GM12878 (cell line): Measurements from ENCODE around the gene MAPK8IP1. TPM values are rescaled to one million over a fixed set of nuclear protein-coding genes. Genes with fewer than 3 reads are reported as not detected.

Source experiments
- ATAC-seq: fragments of 200-7000 bp; cut with Tn5 transposase; 3 replicates; pipeline ENCODE4 v1.9.1; 2020; ENCODE audit warnings: mild to moderate bottlenecking, moderate library complexity
- BruUV-seq: library from RNA; stranded (reverse); fragments of 400-500 nt; replicated peaks from 2 replicates; lab custom pipeline; 2021; lab: Mats Ljungman, UMichigan
- CTCF ChIA-PET: fragments of 300-600 bp; sonication (Branson Sonifier 250); formaldehyde crosslinking; extraction: SDS; loops from one replicate; lab custom pipeline; 2021; ENCODE audit warnings: inconsistent platforms; lab: Yijun Ruan, JAX
- POLR2A ChIA-PET: fragments of 350-600 bp; formaldehyde crosslinking; extraction: SDS; loops from one replicate; lab custom pipeline; 2021; ENCODE audit warnings: inconsistent platforms; lab: Charles Lee
- RAD21 ChIA-PET: fragments of 300-600 bp; sonication (Branson Sonifier 250); formaldehyde crosslinking; loops from one replicate; lab custom pipeline; 2023; ENCODE audit warnings: antibody characterized with exemption; ENCODE audit not compliant: unreplicated experiment; lab: Charles Lee
- SMC1A ChIA-PET: fragments of 300-600 bp; sonication (Branson Sonifier 250); formaldehyde crosslinking; loops from one replicate; lab custom pipeline; 2023; ENCODE audit not compliant: unreplicated experiment, uncharacterized antibody; lab: Charles Lee
- DNase-seq: peaks from one replicate; pipeline ENCODE4 v3.0.0-alpha.2; 2011; ENCODE audit warnings: low read depth, low spot score
- FAIRE-seq: peaks from 3 replicates; lab custom pipeline; 2011; peaks lifted over from hg19 to GRCh38; lab: Jason Lieb, UNC
- H2AFZ ChIP-seq: 2 replicates; pipeline ENCODE4 v1.6.0; 2011; ENCODE audit warnings: low read depth, low read length, control low read depth; ENCODE audit not compliant: control insufficient read depth
- H3K27ac ChIP-seq: 2 replicates; pipeline ENCODE4 v1.5.1; 2011; ENCODE audit warnings: control low read depth; ENCODE audit not compliant: control insufficient read depth, insufficient read depth
- H3K27me3 ChIP-seq, 2 experiments: replicated peaks in 1 of 2; 2 replicates each; pipeline versions ENCODE4 v1.6.0 to v1.6.1; 2011; ENCODE audit warnings: low read length in 1 of 2; ENCODE audit not compliant: control insufficient read depth in 2 of 2, insufficient read depth in 2 of 2
- H3K36me3 ChIP-seq, 2 experiments: 2 replicates each; pipeline ENCODE4 v1.5.1; 2011; ENCODE audit warnings: low read length in 1 of 2; ENCODE audit not compliant: control insufficient read depth in 2 of 2, insufficient read depth in 2 of 2
- H3K4me1 ChIP-seq: 2 replicates; pipeline ENCODE4 v1.6.1; 2011; ENCODE audit warnings: mild to moderate bottlenecking, low read length, moderate library complexity, mixed read lengths; ENCODE audit not compliant: control insufficient read depth, insufficient read depth
- H3K4me2 ChIP-seq: 2 replicates; pipeline ENCODE4 v1.6.0; 2011; ENCODE audit warnings: control low read depth; ENCODE audit not compliant: control insufficient read depth, insufficient read depth
- H3K4me3 ChIP-seq: fragments of 200-600 bp; sonication (generic); 2 replicates; pipeline ENCODE4 v1.5.1; 2016
- H3K79me2 ChIP-seq: 2 replicates; pipeline ENCODE4 v1.6.0; 2011; ENCODE audit warnings: low read length; ENCODE audit not compliant: control insufficient read depth, insufficient read depth
- H3K9ac ChIP-seq: 2 replicates; pipeline ENCODE4 v1.8.0; 2011; ENCODE audit warnings: low read length, control low read depth, mixed read lengths; ENCODE audit not compliant: control insufficient read depth, insufficient read depth
- H3K9me3 ChIP-seq: replicated peaks from 3 replicates; pipeline ENCODE4 v1.5.1; 2011; ENCODE audit warnings: mild to moderate bottlenecking, low read length; ENCODE audit not compliant: control insufficient read depth, insufficient read depth
- H4K20me1 ChIP-seq: 2 replicates; pipeline ENCODE4 v1.6.0; 2011; ENCODE audit not compliant: control insufficient read depth, insufficient read depth
- CEBPB ChIP-seq, 2 experiments: fragments of 150-350 bp in 1 of 2; IDR thresholded peaks; 2 replicates each; pipeline ENCODE4 v1.6.1; 2012 to 2014; ENCODE audit warnings: low read depth in 2 of 2, low read length in 2 of 2, borderline replicate concordance in 1 of 2, inconsistent platforms in 1 of 2
- CREM ChIP-seq: IDR thresholded peaks from 2 replicates; pipeline ENCODE4 v1.6.1; 2014; ENCODE audit warnings: antibody characterized with exemption, low read depth
- EZH2 ChIP-seq: IDR thresholded peaks from 2 replicates; pipeline ENCODE4 v1.6.1; 2012; ENCODE audit warnings: low read depth, mild to moderate bottlenecking, control low read depth, inconsistent platforms, low read length, borderline replicate concordance; ENCODE audit not compliant: control insufficient read depth
- HCFC1 ChIP-seq: fragments of 150-350 bp; IDR thresholded peaks from 2 replicates; pipeline ENCODE4 v1.6.1; 2014; ENCODE audit warnings: low read length
- MTA2 ChIP-seq: fragments of 450-650 bp; IDR thresholded peaks from 2 replicates; pipeline ENCODE4 v1.6.1; 2016; ENCODE audit warnings: low read depth, mild to moderate bottlenecking, moderate library complexity
- RUNX3 ChIP-seq: IDR thresholded peaks from 2 replicates; pipeline ENCODE4 v1.6.1; 2012; ENCODE audit warnings: low read length, inconsistent platforms
- SP1 ChIP-seq: IDR thresholded peaks from one replicate; pipeline ENCODE4 v1.6.1; 2011; ENCODE audit warnings: low read depth, low read length
- STAT3 ChIP-seq: IDR thresholded peaks from 2 replicates; pipeline ENCODE4 v1.6.1; 2011; ENCODE audit warnings: low read depth, low read length, improper control_type of control experiment
- WRNIP1 ChIP-seq: IDR thresholded peaks from 2 replicates; pipeline ENCODE4 v1.6.1; 2011; ENCODE audit warnings: low read depth, low read length, improper control_type of control experiment, borderline replicate concordance
- YY1 ChIP-seq: IDR thresholded peaks from 2 replicates; pipeline ENCODE4 v1.6.1; 2011; ENCODE audit warnings: low read depth, mild to moderate bottlenecking, low read length
- WGBS: methylation state at CpG from one replicate; pipeline ENCODE4 v1.1.6; 2016; ENCODE audit warnings: low lambda C conversion rate; ENCODE audit not compliant: insufficient replicate concordance, insufficient coverage; ENCODE audit errors: missing lambda C conversion rate; 5-methylcytosine and 5-hydroxymethylcytosine counted together
- in situ Hi-C: fragments of 300-500 bp; cut with MboI; formaldehyde crosslinking; loops from 9 replicates; pipeline ENCODE4 v1.14.3; 2018; ENCODE audit warnings: mixed read lengths
- intact Hi-C: fragments of 100-400 bp; cut with micrococcal nuclease; formaldehyde crosslinking; loops from one replicate; pipeline ENCODE4 v1.14.2; 2022; ENCODE audit not compliant: unreplicated experiment
- polyA plus RNA-seq, 11 experiments: library from polyadenylated mRNA; depleted of rRNA in 4 of 11; unstranded in 6 of 11; stranded (reverse) in 5 of 11; fragments of >200 nt; fragmentation: Nextera tagmentation in 4 of 11; fragmentation: Illumina TruSeq in 1 of 11; extraction: Ambion mirVana in 4 of 11; extraction: Trizol in 1 of 11; gene quantifications; 1 replicate in 1 of 11; 2 replicates in 10 of 11; pipeline versions ENCODE4 v1.2.1 to v1.2.3, GENCODE V29; 2011 to 2016; ENCODE audit warnings: inconsistent platforms in 2 of 11, missing spikeins in 2 of 11, low read depth in 1 of 11
- total RNA-seq, 4 experiments: library from RNA; depleted of rRNA in 3 of 4; stranded (reverse); fragments of >200 nt in 3 of 4; fragmentation: Illumina TruSeq in 1 of 4; extraction: Trizol in 1 of 4; gene quantifications; 2 replicates each; pipeline versions ENCODE4 v1.2.1 to v1.2.3, GENCODE V29; 2013 to 2021
- TF ChIP-seq, protein P1 (sequence below): fragments of 450-650 bp; IDR thresholded peaks from 2 replicates; pipeline ENCODE4 v1.6.1; 2016; ENCODE audit warnings: mild to moderate bottlenecking
- TF ChIP-seq, protein P2 (sequence below): fragments of 150-350 bp; IDR thresholded peaks from 2 replicates; pipeline ENCODE4 v1.6.1; 2016; ENCODE audit warnings: low read depth, low read length
- TF ChIP-seq, protein P3 (sequence below): fragments of 450-650 bp; IDR thresholded peaks from 2 replicates; pipeline ENCODE4 v1.6.1; 2016; ENCODE audit warnings: mild to moderate bottlenecking
- TF ChIP-seq, protein P4 (sequence below): IDR thresholded peaks from 2 replicates; pipeline ENCODE4 v1.6.1; 2012; ENCODE audit warnings: low read depth, low read length, improper control_type of control experiment
- TF ChIP-seq, protein P5 (sequence below): IDR thresholded peaks from 2 replicates; pipeline ENCODE4 v1.6.1; 2012; ENCODE audit warnings: low read length, inconsistent platforms

Gene MAPK8IP1
- total and polyA plus RNA-seq, 10 of the 15 experiments (the other 5 are each of a cell fraction or from before 2014, with no cell fraction given), result 0.04 to 0.44 (median 0.11) TPM; not detected in 2

DNA sequence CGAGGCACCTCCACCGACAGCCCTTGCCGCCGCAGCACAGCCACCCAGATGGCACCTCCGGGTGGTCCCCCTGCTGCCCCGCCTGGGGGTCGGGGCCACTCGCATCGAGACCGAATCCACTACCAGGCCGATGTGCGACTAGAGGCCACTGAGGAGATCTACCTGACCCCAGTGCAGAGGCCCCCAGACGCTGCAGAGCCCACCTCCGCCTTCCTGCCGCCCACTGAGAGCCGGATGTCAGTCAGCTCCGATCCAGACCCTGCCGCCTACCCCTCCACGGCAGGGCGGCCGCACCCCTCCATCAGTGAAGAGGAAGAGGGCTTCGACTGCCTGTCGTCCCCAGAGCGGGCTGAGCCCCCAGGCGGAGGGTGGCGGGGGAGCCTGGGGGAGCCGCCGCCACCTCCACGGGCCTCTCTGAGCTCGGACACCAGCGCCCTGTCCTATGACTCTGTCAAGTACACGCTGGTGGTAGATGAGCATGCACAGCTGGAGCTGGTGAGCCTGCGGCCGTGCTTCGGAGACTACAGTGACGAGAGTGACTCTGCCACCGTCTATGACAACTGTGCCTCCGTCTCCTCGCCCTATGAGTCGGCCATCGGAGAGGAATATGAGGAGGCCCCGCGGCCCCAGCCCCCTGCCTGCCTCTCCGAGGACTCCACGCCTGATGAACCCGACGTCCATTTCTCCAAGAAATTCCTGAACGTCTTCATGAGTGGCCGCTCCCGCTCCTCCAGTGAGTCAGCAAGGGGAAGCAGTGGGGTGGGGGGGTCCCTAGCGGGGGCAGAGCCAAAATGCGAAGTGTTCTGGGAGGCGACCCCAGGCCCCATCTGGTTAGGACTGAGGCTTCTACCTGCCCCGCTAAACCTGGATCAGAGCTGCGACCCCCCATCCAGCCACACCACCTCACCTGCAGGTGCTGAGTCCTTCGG, 17.3 kb downstream of the MAPK8IP1 start:
- no peak overlapping the region for H3K4me3 ChIP-seq
- H3K27ac ChIP-seq, result no peak overlapping the region
- ATAC-seq, result no peak
- no peaks in the 10 kb centered on the region for H3K9me3 ChIP-seq
- intact Hi-C loops (no loop called here), in situ Hi-C loops (no loop called here)
- no peaks in the 10 kb centered on the region; the same call in 1 of the 2 replicates for H4K20me1 ChIP-seq
- H3K79me2 ChIP-seq, result no peaks in the 10 kb centered on the region
- WGBS, result 82% methylated on average over 52 of the region's 56 CpGs
- FAIRE-seq, result no peak
- H3K4me2 ChIP-seq, result no peak overlapping the region
- ChIA-PET RAD21 (no interaction called here), SMC1A (no interaction called here), CTCF (interaction anchor here (0.5 kb wide), 1 partner anchor 28 kb away, joined by 3 read pairs; no protein-coding TSS in a partner anchor), POLR2A (no interaction called here)
- BruUV-seq, result no TSS peak
- H3K9ac ChIP-seq, result no peak overlapping the region
- H3K27me3 ChIP-seq, result peaks cover 3 to 6% of the 10 kb centered on the region in 2 experiments; a peak in 3 of 4 replicates
- no peak overlapping the region for H2AFZ ChIP-seq
- H3K36me3 ChIP-seq, result no peaks in the 10 kb centered on the region
- no peaks in the 10 kb centered on the region for H3K4me1 ChIP-seq
- no peak for DNase-seq
- TF ChIP-seq, protein P1, sequence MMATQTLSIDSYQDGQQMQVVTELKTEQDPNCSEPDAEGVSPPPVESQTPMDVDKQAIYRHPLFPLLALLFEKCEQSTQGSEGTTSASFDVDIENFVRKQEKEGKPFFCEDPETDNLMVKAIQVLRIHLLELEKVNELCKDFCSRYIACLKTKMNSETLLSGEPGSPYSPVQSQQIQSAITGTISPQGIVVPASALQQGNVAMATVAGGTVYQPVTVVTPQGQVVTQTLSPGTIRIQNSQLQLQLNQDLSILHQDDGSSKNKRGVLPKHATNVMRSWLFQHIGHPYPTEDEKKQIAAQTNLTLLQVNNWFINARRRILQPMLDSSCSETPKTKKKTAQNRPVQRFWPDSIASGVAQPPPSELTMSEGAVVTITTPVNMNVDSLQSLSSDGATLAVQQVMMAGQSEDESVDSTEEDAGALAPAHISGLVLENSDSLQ, result no peak
- TF ChIP-seq, protein P2, sequence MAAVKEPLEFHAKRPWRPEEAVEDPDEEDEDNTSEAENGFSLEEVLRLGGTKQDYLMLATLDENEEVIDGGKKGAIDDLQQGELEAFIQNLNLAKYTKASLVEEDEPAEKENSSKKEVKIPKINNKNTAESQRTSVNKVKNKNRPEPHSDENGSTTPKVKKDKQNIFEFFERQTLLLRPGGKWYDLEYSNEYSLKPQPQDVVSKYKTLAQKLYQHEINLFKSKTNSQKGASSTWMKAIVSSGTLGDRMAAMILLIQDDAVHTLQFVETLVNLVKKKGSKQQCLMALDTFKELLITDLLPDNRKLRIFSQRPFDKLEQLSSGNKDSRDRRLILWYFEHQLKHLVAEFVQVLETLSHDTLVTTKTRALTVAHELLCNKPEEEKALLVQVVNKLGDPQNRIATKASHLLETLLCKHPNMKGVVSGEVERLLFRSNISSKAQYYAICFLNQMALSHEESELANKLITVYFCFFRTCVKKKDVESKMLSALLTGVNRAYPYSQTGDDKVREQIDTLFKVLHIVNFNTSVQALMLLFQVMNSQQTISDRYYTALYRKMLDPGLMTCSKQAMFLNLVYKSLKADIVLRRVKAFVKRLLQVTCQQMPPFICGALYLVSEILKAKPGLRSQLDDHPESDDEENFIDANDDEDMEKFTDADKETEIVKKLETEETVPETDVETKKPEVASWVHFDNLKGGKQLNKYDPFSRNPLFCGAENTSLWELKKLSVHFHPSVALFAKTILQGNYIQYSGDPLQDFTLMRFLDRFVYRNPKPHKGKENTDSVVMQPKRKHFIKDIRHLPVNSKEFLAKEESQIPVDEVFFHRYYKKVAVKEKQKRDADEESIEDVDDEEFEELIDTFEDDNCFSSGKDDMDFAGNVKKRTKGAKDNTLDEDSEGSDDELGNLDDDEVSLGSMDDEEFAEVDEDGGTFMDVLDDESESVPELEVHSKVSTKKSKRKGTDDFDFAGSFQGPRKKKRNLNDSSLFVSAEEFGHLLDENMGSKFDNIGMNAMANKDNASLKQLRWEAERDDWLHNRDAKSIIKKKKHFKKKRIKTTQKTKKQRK, result no peak
- TF ChIP-seq RUNX3 (no peak), WRNIP1 (no peak), CEBPB (IDR thresholded peaks at IDR 0.05; ENCODE audit: borderline replicate concordance in 1 of 2, low read depth in 2 of 2, low read length in 2 of 2) (no peak), HCFC1 (no peak), YY1 (no peak), EZH2 (no peak), MTA2 (no peak), STAT3 (no peak), SP1 (no peak), CREM (no peak)
- TF ChIP-seq, protein P3, sequence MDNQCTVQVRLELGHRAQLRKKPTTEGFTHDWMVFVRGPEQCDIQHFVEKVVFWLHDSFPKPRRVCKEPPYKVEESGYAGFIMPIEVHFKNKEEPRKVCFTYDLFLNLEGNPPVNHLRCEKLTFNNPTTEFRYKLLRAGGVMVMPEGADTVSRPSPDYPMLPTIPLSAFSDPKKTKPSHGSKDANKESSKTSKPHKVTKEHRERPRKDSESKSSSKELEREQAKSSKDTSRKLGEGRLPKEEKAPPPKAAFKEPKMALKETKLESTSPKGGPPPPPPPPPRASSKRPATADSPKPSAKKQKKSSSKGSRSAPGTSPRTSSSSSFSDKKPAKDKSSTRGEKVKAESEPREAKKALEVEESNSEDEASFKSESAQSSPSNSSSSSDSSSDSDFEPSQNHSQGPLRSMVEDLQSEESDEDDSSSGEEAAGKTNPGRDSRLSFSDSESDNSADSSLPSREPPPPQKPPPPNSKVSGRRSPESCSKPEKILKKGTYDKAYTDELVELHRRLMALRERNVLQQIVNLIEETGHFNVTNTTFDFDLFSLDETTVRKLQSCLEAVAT, result no peak
- TF ChIP-seq, protein P4, sequence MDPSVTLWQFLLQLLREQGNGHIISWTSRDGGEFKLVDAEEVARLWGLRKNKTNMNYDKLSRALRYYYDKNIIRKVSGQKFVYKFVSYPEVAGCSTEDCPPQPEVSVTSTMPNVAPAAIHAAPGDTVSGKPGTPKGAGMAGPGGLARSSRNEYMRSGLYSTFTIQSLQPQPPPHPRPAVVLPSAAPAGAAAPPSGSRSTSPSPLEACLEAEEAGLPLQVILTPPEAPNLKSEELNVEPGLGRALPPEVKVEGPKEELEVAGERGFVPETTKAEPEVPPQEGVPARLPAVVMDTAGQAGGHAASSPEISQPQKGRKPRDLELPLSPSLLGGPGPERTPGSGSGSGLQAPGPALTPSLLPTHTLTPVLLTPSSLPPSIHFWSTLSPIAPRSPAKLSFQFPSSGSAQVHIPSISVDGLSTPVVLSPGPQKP, result no peak
- TF ChIP-seq, protein P5, sequence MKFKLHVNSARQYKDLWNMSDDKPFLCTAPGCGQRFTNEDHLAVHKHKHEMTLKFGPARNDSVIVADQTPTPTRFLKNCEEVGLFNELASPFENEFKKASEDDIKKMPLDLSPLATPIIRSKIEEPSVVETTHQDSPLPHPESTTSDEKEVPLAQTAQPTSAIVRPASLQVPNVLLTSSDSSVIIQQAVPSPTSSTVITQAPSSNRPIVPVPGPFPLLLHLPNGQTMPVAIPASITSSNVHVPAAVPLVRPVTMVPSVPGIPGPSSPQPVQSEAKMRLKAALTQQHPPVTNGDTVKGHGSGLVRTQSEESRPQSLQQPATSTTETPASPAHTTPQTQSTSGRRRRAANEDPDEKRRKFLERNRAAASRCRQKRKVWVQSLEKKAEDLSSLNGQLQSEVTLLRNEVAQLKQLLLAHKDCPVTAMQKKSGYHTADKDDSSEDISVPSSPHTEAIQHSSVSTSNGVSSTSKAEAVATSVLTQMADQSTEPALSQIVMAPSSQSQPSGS, result no peak
